Astrocyte of the spinal cord (primary cell): Measurements from ENCODE around the gene EMC10.
A peak's percentile ranks its signal among the peaks of the same experiment; 100 is the strongest.
"Not testable (repeated sequence)": the region's sequence is repeated elsewhere in the genome, so short reads cannot be mapped to it uniquely, and the experiment has no call there.

Source experiments
- DNase-seq: peaks from one replicate; pipeline ENCODE4 v3.0.0; 2011; ENCODE audit warnings: low read depth, low spot score
- H3K4me3 ChIP-seq: 2 replicates; pipeline ENCODE4 v1.5.1; 2011; ENCODE audit warnings: low read depth, mild to moderate bottlenecking, low read length, moderate library complexity
- CTCF ChIP-seq: IDR thresholded peaks from 2 replicates; pipeline ENCODE4 v1.5.1; 2012; ENCODE audit warnings: low read depth, mild to moderate bottlenecking, low read length, inconsistent platforms
- in situ Hi-C: cut with HindIII; loops from 2 replicates; pipeline ENCODE4 v1.10.0; 2017; ENCODE audit warnings: low sequenced_read_pairs

The EMC10 gene

GRCh38 chr19:50467566-50467965 is 8.7 kb upstream of the EMC10 start:
- TF ChIP-seq CTCF: no peak
- in situ Hi-C loops: no loop called here
- H3K4me3 ChIP-seq: no peak overlapping the region
- no peak for DNase-seq

GRCh38 chr19:50468818-50469217 is 7.5 kb upstream of the EMC10 start:
- no peak for DNase-seq
- in situ Hi-C loops: no loop called here
- TF ChIP-seq CTCF: no peak
- H3K4me3 ChIP-seq: no peak overlapping the region

DNA sequence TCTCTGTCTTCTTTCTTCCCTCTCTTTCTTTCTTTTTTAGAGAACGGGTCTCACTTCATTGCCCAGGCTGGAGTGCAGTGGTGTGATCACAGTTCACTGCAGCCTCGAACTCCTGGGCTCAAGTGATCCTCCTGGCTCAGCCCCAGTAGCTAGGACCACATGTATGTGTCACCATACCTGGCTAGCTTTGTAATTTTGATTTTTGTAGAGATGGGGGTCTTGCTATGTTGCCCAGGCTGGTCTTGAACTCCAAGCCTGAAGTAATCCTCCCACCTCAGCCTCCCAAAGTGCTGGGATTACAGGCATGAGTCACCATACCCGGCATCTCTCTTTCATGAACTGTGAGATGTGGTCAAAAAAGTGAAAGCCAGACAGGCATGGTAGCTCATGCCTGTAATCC is 3.0 kb upstream of the EMC10 start:
- in situ Hi-C loops, DNase-seq, H3K4me3 ChIP-seq: not testable (repeated sequence)

- no peak for DNase-seq
- in situ Hi-C loops: no loop called here
- TF ChIP-seq CTCF: no peak
- H3K4me3 ChIP-seq: no peak overlapping the region
Observed at GRCh38 chr19:50475101-50475568, 1.2 kb upstream of the EMC10 start.

DNA sequence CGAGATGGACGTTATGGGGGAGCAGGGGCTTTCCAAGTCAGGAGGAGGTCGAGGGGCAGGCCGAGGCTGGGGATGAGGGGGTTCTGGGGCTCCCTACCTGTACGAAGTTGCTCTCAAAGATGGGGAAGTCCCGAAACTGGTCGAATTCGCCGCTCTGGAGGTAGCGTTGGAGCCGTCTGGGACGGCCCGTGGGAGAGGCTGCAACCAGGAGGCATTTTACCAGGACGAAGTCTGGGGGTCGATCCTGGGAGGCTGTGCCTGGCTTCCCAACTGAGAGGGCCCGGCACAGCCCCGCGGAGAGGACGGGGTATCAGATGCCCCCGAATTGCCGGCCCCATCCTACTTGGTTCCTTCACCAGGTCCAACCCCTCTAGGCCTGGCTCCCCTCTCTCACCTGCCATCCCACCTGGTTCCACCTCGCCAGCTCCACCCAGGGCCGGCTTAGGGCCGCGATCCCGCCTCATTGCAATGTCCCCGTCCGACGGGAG is 527 bp upstream of the EMC10 start:
- in situ Hi-C loops: no loop called here
- no peak for DNase-seq
- TF ChIP-seq CTCF: no peak
- peak overlapping the region; percentile 15 for H3K4me3 ChIP-seq

DNA sequence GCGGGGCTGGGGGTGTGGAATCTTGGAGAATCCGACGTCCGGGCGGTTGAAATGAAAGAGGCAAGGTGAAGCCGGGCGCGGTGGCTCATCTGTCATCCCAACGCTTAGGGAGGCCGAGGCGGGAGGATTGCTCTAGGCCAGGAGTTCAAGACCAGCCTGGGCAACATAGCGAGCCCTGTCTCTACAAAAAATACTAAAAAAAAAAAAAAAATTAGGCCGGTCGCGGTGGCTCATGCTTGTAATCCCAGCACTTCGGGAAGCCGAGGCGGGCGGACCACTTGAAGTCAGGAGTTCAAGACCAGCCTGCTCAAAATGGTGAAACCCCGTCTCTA is 566 bp downstream of the EMC10 start:
- no peak for TF ChIP-seq CTCF
- in situ Hi-C loops: no loop called here
- no peak for DNase-seq

DNA sequence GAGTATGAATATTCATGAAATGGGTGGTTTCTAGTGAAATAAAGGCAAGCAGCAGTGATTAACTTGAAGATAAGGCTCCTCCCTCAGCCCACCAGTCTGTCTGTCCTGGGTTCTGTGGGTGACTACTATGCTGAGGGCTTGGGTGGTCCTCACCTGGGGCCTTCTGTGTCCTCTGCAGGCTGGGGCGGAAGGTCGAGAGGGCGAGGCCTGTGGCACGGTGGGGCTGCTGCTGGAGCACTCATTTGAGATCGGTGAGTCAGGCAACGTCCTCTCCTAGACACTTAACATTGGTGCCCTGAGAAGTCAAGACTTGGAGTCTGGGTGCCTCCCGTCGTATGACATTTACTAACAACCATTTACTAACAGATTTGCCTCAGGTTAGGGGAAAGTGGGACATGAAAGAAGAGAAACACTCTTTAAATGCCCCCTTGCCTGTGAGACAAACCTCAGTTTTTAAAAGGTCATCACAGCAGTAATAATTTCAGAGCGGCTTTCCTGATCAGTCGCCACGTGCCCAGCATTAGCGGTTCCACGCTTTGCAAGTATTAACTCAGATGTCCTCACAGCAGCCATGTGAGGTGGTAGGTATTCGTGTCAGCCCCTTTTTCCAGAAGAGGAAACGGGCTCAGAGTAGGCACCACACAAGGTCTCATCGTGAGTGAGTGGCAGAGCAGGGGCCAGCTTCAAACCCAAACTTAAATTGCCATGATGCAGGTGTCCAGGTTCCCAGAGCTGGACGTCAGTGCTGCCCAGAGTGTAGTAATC is 1.6 kb downstream of the EMC10 start:
- no peak for DNase-seq
- H3K4me3 ChIP-seq: no peak overlapping the region
- in situ Hi-C loops: no loop called here
- no peak for TF ChIP-seq CTCF

More for the DNA sequence above, 566 bp downstream of the EMC10 start:
- peak overlapping the region; percentile 79 for H3K4me3 ChIP-seq
